22Rv1 (cell line): ENCODE results near the gene LRBA.

Experiments
- CTCF ChIP-seq: fragments of 450-650 bp; IDR thresholded peaks from 2 replicates; pipeline ENCODE4 v1.5.1; 2017; ENCODE audit warnings: mild to moderate bottlenecking
- ZFX ChIP-seq: fragments of 450-650 bp; IDR thresholded peaks from 2 replicates; pipeline ENCODE4 v1.6.1; 2017; ENCODE audit warnings: antibody characterized with exemption, borderline replicate concordance

- TF ChIP-seq CTCF = no peak
- TF ChIP-seq ZFX = no peak
These were observed 271.3 kb downstream of the LRBA start for GRCh38 chr4:150743564-150744342.
